ENCODE data around the gene MOGAT2. TPM values are rescaled to one million over a fixed set of nuclear protein-coding genes. Genes with fewer than 3 reads are reported as not detected.

The MOGAT2 gene
- total and polyA plus RNA-seq, 2 of the 13 experiments (the other 11 are each of a cell fraction or from before 2014, with no cell fraction given), result 27.2 to 27.8 TPM

DNA sequence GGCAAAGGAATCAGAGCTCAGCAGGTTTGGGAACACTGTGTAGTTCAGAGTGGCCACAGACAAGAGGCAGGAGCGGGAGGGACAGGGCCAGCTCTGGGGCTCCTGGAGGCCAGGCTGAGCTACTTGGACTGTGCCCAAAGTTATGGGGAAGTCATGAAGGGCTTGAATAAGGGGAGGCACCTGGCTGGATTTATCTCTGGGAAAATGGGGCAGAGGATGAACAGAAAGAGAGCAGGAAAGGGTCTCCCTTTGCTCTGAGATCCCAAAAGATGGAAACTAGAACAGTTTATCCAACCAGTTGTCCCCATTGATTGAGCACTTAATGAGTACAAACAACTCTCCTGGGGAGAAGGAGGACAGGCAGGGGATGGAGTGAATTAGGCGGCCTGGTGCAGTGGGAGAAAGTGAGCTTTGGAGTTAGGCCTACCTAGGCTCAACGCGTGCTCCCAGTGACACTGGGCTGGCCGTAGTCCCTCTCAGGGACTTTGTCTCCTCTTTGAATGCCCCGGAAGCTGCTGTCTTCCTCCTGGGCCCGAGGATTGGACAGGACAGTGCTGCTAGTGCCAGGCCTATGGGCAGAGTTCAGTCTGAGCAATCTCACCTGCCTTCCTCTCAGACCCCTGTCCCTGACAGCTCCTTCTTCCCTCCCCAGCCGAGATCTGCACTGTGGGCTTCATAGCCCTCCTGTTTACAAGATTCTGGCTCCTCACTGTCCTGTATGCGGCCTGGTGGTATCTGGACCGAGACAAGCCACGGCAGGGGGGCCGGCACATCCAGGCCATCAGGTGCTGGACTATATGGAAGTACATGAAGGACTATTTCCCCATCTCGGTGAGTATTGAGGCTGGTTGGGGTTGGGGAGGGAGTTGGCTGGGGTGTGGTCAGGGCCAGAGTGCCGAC is 2.0 kb downstream of the MOGAT2 start (continued):
- TF ChIP-seq ZNF768 (CRISPR knock-in tag; IDR thresholded peaks at IDR 0.05), result no peak; the same call in 1 of the 2 replicates
- no peak for TF ChIP-seq SIX4 (CRISPR knock-in tag; IDR thresholded peaks at IDR 0.05)
- no peak for TF ChIP-seq ISL2 (CRISPR knock-in tag; IDR thresholded peaks at IDR 0.05)
- TF ChIP-seq, protein P1, sequence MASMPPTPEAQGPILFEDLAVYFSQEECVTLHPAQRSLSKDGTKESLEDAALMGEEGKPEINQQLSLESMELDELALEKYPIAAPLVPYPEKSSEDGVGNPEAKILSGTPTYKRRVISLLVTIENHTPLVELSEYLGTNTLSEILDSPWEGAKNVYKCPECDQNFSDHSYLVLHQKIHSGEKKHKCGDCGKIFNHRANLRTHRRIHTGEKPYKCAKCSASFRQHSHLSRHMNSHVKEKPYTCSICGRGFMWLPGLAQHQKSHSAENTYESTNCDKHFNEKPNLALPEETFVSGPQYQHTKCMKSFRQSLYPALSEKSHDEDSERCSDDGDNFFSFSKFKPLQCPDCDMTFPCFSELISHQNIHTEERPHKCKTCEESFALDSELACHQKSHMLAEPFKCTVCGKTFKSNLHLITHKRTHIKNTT (CRISPR knock-in tag; IDR thresholded peaks at IDR 0.05), result no peak
- TF ChIP-seq MAFF (IDR thresholded peaks at IDR 0.05; ENCODE audit: low read depth, low read length), result no peak
- peak; percentile 29; the same call in 1 of the 2 replicates for TF ChIP-seq NR2F2 (IDR thresholded peaks at IDR 0.05; ENCODE audit: borderline replicate concordance, low read depth)
- TF ChIP-seq CBFB (CRISPR knock-in tag; IDR thresholded peaks at IDR 0.05), result no peak; the same call in 1 of the 2 replicates
- TF ChIP-seq CTCF (CRISPR knock-in tag; IDR thresholded peaks at IDR 0.05), result 0 out of 2 replicates have a peak, but pooled peaks have one; percentile 7
- TF ChIP-seq ZNF615 (CRISPR knock-in tag; IDR thresholded peaks at IDR 0.05; ENCODE audit: borderline replicate concordance), result no peak
- TF ChIP-seq BCL6 (CRISPR knock-in tag; IDR thresholded peaks at IDR 0.05), result no peak
- TF ChIP-seq DZIP1 (CRISPR knock-in tag; IDR thresholded peaks at IDR 0.05), result no peak; the same call in 1 of the 2 replicates
- no peak for TF ChIP-seq AHR (CRISPR knock-in tag; IDR thresholded peaks at IDR 0.05)
- TF ChIP-seq ZBTB21 (CRISPR knock-in tag; IDR thresholded peaks at IDR 0.05), result no peak
- TF ChIP-seq TIGD3 (CRISPR knock-in tag; IDR thresholded peaks at IDR 0.05; ENCODE audit: borderline replicate concordance), result no peak
- TF ChIP-seq ZNF720 (CRISPR knock-in tag; IDR thresholded peaks at IDR 0.05), result no peak
- peak; percentile 39 for TF ChIP-seq CEBPG (CRISPR knock-in tag; IDR thresholded peaks at IDR 0.05)
- TF ChIP-seq ZNF451 (CRISPR knock-in tag; IDR thresholded peaks at IDR 0.05), result no peak
- peak; percentile 85 for TF ChIP-seq PHF21A (CRISPR knock-in tag; IDR thresholded peaks at IDR 0.05)
- no peak for TF ChIP-seq ZFYVE20 (CRISPR knock-in tag; IDR thresholded peaks at IDR 0.05; ENCODE audit: borderline replicate concordance, low read depth)
